Measurements from ENCODE around the gene KLF16. TPM values are rescaled to one million over a fixed set of nuclear protein-coding genes. Genes with fewer than 3 reads are reported as not detected.
A peak's percentile ranks its signal among the peaks of the same experiment; 100 is the strongest.

The KLF16 gene
- total RNA-seq, 4 donors from 2014 or later: 1.8 to 6.4 (median 3.4) TPM

GRCh38 chr19:1874554-1875185 lies 11.3 kb upstream of the KLF16 start:
- H3K4me3 ChIP-seq (replicated peaks in 1 of 3): peak overlapping the region in 1 of 3 donors; percentile 93
- intact Hi-C loops (cut with DNase I): no loop called here
- H3K9me3 ChIP-seq: no peaks in the 10 kb centered on the region
- H3K27me3 ChIP-seq: no peaks in the 10 kb centered on the region
- 35% methylated on average over 16 of the region's 16 CpGs for WGBS, 2 donors
- peaks cover 27 to 32% of the 10 kb centered on the region in 2 donors for H3K4me1 ChIP-seq
- no peaks in the 10 kb centered on the region for H3K36me3 ChIP-seq
- peak overlapping the region in 2 of 3 donors; percentile 77 to 88 for H3K27ac ChIP-seq
- TF ChIP-seq POLR2A (IDR thresholded peaks at IDR 0.05): no peak
- DNase-seq: no peak

- intact Hi-C loops (cut with DNase I): no loop called here
- TF ChIP-seq, protein P1, sequence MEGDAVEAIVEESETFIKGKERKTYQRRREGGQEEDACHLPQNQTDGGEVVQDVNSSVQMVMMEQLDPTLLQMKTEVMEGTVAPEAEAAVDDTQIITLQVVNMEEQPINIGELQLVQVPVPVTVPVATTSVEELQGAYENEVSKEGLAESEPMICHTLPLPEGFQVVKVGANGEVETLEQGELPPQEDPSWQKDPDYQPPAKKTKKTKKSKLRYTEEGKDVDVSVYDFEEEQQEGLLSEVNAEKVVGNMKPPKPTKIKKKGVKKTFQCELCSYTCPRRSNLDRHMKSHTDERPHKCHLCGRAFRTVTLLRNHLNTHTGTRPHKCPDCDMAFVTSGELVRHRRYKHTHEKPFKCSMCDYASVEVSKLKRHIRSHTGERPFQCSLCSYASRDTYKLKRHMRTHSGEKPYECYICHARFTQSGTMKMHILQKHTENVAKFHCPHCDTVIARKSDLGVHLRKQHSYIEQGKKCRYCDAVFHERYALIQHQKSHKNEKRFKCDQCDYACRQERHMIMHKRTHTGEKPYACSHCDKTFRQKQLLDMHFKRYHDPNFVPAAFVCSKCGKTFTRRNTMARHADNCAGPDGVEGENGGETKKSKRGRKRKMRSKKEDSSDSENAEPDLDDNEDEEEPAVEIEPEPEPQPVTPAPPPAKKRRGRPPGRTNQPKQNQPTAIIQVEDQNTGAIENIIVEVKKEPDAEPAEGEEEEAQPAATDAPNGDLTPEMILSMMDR (IDR thresholded peaks at IDR 0.05): no peak
- TF ChIP-seq POLR2A (IDR thresholded peaks at IDR 0.05): no peak
- WGBS, 2 donors: 71 to 75% methylated on average over 22 to 28 of the region's 29 CpGs
- H3K4me1 ChIP-seq: peaks cover 27 to 32% of the 10 kb centered on the region in 2 donors
- no peaks in the 10 kb centered on the region for H3K36me3 ChIP-seq
- H3K27me3 ChIP-seq: no peaks in the 10 kb centered on the region
- H3K27ac ChIP-seq: peak overlapping the region in 2 of 3 donors; percentile 12 to 65
- no peaks in the 10 kb centered on the region for H3K9me3 ChIP-seq
- H3K4me3 ChIP-seq (replicated peaks in 1 of 3): no peak overlapping the region
- peak in 1 of 2 donors; percentile 40 for DNase-seq
These were observed 10.4 kb upstream of the KLF16 start for GRCh38 chr19:1873524-1874473.

GRCh38 chr19:1872807-1873523 lies 9.6 kb upstream of the KLF16 start:
- H3K27ac ChIP-seq: peak overlapping the region in 2 of 3 donors; percentile 12 to 65
- H3K27me3 ChIP-seq: no peaks in the 10 kb centered on the region
- intact Hi-C loops (cut with DNase I): no loop called here
- H3K36me3 ChIP-seq: no peaks in the 10 kb centered on the region
- H3K4me3 ChIP-seq (replicated peaks in 1 of 3): no peak overlapping the region
- peaks cover 27 to 32% of the 10 kb centered on the region in 2 donors for H3K4me1 ChIP-seq
- TF ChIP-seq, protein P1 (IDR thresholded peaks at IDR 0.05): no peak
- no peak for TF ChIP-seq POLR2A (IDR thresholded peaks at IDR 0.05)
- WGBS, 2 donors: 71 to 85% methylated on average over 8 to 17 of the region's 25 CpGs
- no peaks in the 10 kb centered on the region for H3K9me3 ChIP-seq
- DNase-seq: no peak

DNA sequence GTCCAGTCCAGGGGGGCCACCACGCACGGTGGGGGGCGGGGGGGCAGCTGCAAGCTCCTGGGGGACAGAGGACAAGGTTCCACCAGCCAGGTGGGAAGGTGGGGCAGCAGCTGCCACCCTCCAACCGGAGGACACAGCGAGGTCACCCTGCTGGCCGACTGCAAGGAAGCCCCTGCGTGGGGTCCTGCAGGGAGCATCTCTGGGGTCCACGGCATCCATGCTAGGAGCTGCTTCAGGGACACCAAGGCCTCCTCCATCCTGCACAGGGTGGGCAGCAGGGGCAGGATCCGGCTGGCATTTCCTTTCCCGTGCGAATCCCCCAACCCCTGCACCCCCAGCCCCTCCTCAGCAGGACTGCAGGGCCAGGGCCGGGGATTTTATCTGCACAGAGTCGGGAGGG lies 8.3 kb upstream of the KLF16 start:
- no peak for DNase-seq
- Histone ChIP-seq H3K9me3 (no peaks in the 10 kb centered on the region), H3K27ac (no peak overlapping the region), H3K4me1 (peaks cover 26 to 30% of the 10 kb centered on the region in 2 donors), H3K4me3 (replicated peaks in 1 of 3) (no peak overlapping the region), H3K27me3 (no peaks in the 10 kb centered on the region), H3K36me3 (no peaks in the 10 kb centered on the region)
- WGBS, 2 donors: 80 to 95% methylated on average over 3 to 4 of the region's 13 CpGs
- no peak for TF ChIP-seq POLR2A (IDR thresholded peaks at IDR 0.05)
- TF ChIP-seq, protein P1 (IDR thresholded peaks at IDR 0.05): no peak
- intact Hi-C loops (cut with DNase I): no loop called here

DNA sequence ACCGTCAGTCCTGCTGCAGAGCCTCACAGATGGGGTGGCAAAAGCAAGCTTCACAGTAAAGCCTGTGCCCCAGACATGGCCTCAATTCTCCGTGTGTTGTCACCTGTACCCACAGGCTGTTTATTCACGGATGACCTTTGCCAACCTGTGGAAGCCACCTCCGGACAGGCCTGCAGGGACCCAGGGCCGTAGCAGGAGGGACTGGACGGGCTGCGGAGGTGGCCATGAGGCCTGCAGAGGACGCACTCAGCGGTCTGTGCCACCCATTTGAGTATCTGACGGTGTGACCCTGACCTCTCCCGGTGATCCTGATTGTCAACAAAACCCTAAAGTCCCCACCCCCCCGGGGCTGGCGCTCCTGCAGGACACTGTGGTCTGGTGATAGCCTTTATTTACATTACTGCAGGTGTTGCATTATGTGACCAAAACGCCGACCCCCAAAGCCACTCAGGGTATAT lies 7.8 kb upstream of the KLF16 start:
- Histone ChIP-seq H3K4me3 (replicated peaks in 1 of 3) (no peak overlapping the region), H3K36me3 (no peaks in the 10 kb centered on the region), H3K27me3 (no peaks in the 10 kb centered on the region), H3K27ac (no peak overlapping the region), H3K4me1 (peaks cover 21 to 26% of the 10 kb centered on the region in 2 donors), H3K9me3 (no peaks in the 10 kb centered on the region)
- WGBS, 2 donors: 72 to 100% methylated on average over 2 to 12 of the region's 15 CpGs
- TF ChIP-seq, protein P1 (IDR thresholded peaks at IDR 0.05): no peak
- TF ChIP-seq POLR2A (IDR thresholded peaks at IDR 0.05): no peak
- DNase-seq: no peak
- intact Hi-C loops (cut with DNase I): no loop called here

All from thyroid gland (tissue), 4 donors.